ENCODE data around the gene SUCO. TPM values are rescaled to one million over a fixed set of nuclear protein-coding genes. Genes with fewer than 3 reads are reported as not detected.

SUCO gene
- total RNA-seq, 2 donors from 2014 or later, result 21.0 to 34.5 TPM

- Mint-ChIP-seq H3K36me3 (ENCODE audit: low read depth) (peaks cover 20% of the 10 kb centered on the region), H3K4me1 (peaks cover 33% of the 10 kb centered on the region), H3K4me3 (peak overlapping the region; percentile 95), H3K27me3 (peaks cover 9% of the 10 kb centered on the region), H3K9me3 (no peaks in the 10 kb centered on the region), H3K27ac (peak overlapping the region; percentile 93)
- ATAC-seq (replicated peaks), result peak; percentile 77
Observed at GRCh38 chr1:172532183-172532699, 709 bp upstream of the SUCO start.

- H3K36me3 Mint-ChIP-seq (ENCODE audit: low read depth), result peaks cover 26% of the 10 kb centered on the region
- no peak for ATAC-seq (replicated peaks)
- no peaks in the 10 kb centered on the region for H3K9me3 Mint-ChIP-seq
- H3K4me1 Mint-ChIP-seq, result peaks cover 40% of the 10 kb centered on the region
- H3K4me3 Mint-ChIP-seq, result peak overlapping the region; percentile 95
- H3K27ac Mint-ChIP-seq, result peak overlapping the region; percentile 93
- H3K27me3 Mint-ChIP-seq, result peaks cover 9% of the 10 kb centered on the region
Observed at GRCh38 chr1:172533513-172534151, 682 bp downstream of the SUCO start.

GRCh38 chr1:172536256-172536655 lies 3.3 kb downstream of the SUCO start:
- Mint-ChIP-seq H3K9me3 (no peaks in the 10 kb centered on the region), H3K36me3 (ENCODE audit: low read depth) (peaks cover 26% of the 10 kb centered on the region), H3K4me3 (peak overlapping the region; percentile 95), H3K4me1 (peaks cover 43% of the 10 kb centered on the region), H3K27me3 (no peaks in the 10 kb centered on the region), H3K27ac (no peak overlapping the region)
- ATAC-seq (replicated peaks), result no peak

- Mint-ChIP-seq H3K4me1 (peaks cover 47% of the 10 kb centered on the region), H3K27ac (no peak overlapping the region), H3K9me3 (no peaks in the 10 kb centered on the region), H3K4me3 (peak overlapping the region; percentile 6), H3K36me3 (ENCODE audit: low read depth) (peaks cover 30% of the 10 kb centered on the region), H3K27me3 (no peaks in the 10 kb centered on the region)
- no peak for ATAC-seq (replicated peaks)
Observed at GRCh38 chr1:172537366-172537765, 4.4 kb downstream of the SUCO start.

GRCh38 chr1:172537827-172538391 lies 5.0 kb downstream of the SUCO start:
- H3K9me3 Mint-ChIP-seq, result no peaks in the 10 kb centered on the region
- no peaks in the 10 kb centered on the region for H3K27me3 Mint-ChIP-seq
- H3K27ac Mint-ChIP-seq, result no peak overlapping the region
- ATAC-seq (replicated peaks), result no peak
- H3K4me1 Mint-ChIP-seq, result peaks cover 52% of the 10 kb centered on the region
- H3K4me3 Mint-ChIP-seq, result peak overlapping the region; percentile 6
- peaks cover 27% of the 10 kb centered on the region for H3K36me3 Mint-ChIP-seq (ENCODE audit: low read depth)

- no peaks in the 10 kb centered on the region for H3K27me3 Mint-ChIP-seq
- no peaks in the 10 kb centered on the region for H3K9me3 Mint-ChIP-seq
- H3K4me3 Mint-ChIP-seq, result no peak overlapping the region
- peaks cover 42% of the 10 kb centered on the region for H3K4me1 Mint-ChIP-seq
- peaks cover 15% of the 10 kb centered on the region for H3K36me3 Mint-ChIP-seq (ENCODE audit: low read depth)
- H3K27ac Mint-ChIP-seq, result no peak overlapping the region
- no peak for ATAC-seq (replicated peaks)
Observed at GRCh38 chr1:172540635-172541034, 7.7 kb downstream of the SUCO start.

- Mint-ChIP-seq H3K4me3 (no peak overlapping the region), H3K9me3 (no peaks in the 10 kb centered on the region), H3K27ac (no peak overlapping the region), H3K36me3 (ENCODE audit: low read depth) (peaks cover 6% of the 10 kb centered on the region), H3K4me1 (peaks cover 34% of the 10 kb centered on the region), H3K27me3 (no peaks in the 10 kb centered on the region)
- ATAC-seq (replicated peaks), result no peak
Observed at GRCh38 chr1:172544481-172545104, 11.6 kb downstream of the SUCO start.

- Mint-ChIP-seq H3K9me3 (no peaks in the 10 kb centered on the region), H3K27me3 (no peaks in the 10 kb centered on the region), H3K4me3 (no peak overlapping the region), H3K4me1 (peaks cover 37% of the 10 kb centered on the region), H3K27ac (no peak overlapping the region), H3K36me3 (ENCODE audit: low read depth) (peaks cover 6% of the 10 kb centered on the region)
- peak; percentile 21 for ATAC-seq (replicated peaks)
Observed at GRCh38 chr1:172545396-172546004, 12.6 kb downstream of the SUCO start.

GRCh38 chr1:172547071-172547470 lies 14.1 kb downstream of the SUCO start:
- no peaks in the 10 kb centered on the region for H3K9me3 Mint-ChIP-seq
- no peak for ATAC-seq (replicated peaks)
- no peak overlapping the region for H3K27ac Mint-ChIP-seq
- peaks cover 8% of the 10 kb centered on the region for H3K36me3 Mint-ChIP-seq (ENCODE audit: low read depth)
- no peaks in the 10 kb centered on the region for H3K27me3 Mint-ChIP-seq
- no peak overlapping the region for H3K4me3 Mint-ChIP-seq
- H3K4me1 Mint-ChIP-seq, result peaks cover 24% of the 10 kb centered on the region

- Mint-ChIP-seq H3K27ac (peak overlapping the region; percentile 63), H3K9me3 (no peaks in the 10 kb centered on the region), H3K36me3 (ENCODE audit: low read depth) (peaks cover 26% of the 10 kb centered on the region), H3K27me3 (no peaks in the 10 kb centered on the region), H3K4me1 (peaks cover 21% of the 10 kb centered on the region), H3K4me3 (peak overlapping the region; percentile 19)
- no peak for ATAC-seq (replicated peaks)
Observed at GRCh38 chr1:172549621-172550280, 16.8 kb downstream of the SUCO start.

- no peak for ATAC-seq (replicated peaks)
- Mint-ChIP-seq H3K4me3 (no peak overlapping the region), H3K27me3 (no peaks in the 10 kb centered on the region), H3K9me3 (no peaks in the 10 kb centered on the region), H3K27ac (no peak overlapping the region), H3K4me1 (peaks cover 27% of the 10 kb centered on the region), H3K36me3 (ENCODE audit: low read depth) (peaks cover 41% of the 10 kb centered on the region)
Observed at GRCh38 chr1:172551279-172551678, 18.3 kb downstream of the SUCO start.

GRCh38 chr1:172554915-172555314 lies 22.0 kb downstream of the SUCO start:
- peaks cover 12% of the 10 kb centered on the region for H3K4me1 Mint-ChIP-seq
- no peaks in the 10 kb centered on the region for H3K9me3 Mint-ChIP-seq
- no peak overlapping the region for H3K4me3 Mint-ChIP-seq
- H3K27ac Mint-ChIP-seq, result no peak overlapping the region
- H3K36me3 Mint-ChIP-seq (ENCODE audit: low read depth), result peaks cover 78% of the 10 kb centered on the region
- no peaks in the 10 kb centered on the region for H3K27me3 Mint-ChIP-seq
- no peak for ATAC-seq (replicated peaks)

GRCh38 chr1:172556461-172556860 lies 23.5 kb downstream of the SUCO start:
- ATAC-seq (replicated peaks), result no peak
- H3K4me1 Mint-ChIP-seq, result peaks cover 9% of the 10 kb centered on the region
- no peak overlapping the region for H3K27ac Mint-ChIP-seq
- peaks cover 90% of the 10 kb centered on the region for H3K36me3 Mint-ChIP-seq (ENCODE audit: low read depth)
- no peaks in the 10 kb centered on the region for H3K27me3 Mint-ChIP-seq
- no peak overlapping the region for H3K4me3 Mint-ChIP-seq
- H3K9me3 Mint-ChIP-seq, result no peaks in the 10 kb centered on the region

GRCh38 chr1:172557270-172557669 lies 24.3 kb downstream of the SUCO start:
- peaks cover 9% of the 10 kb centered on the region for H3K4me1 Mint-ChIP-seq
- no peak overlapping the region for H3K27ac Mint-ChIP-seq
- H3K9me3 Mint-ChIP-seq, result no peaks in the 10 kb centered on the region
- no peak overlapping the region for H3K4me3 Mint-ChIP-seq
- no peak for ATAC-seq (replicated peaks)
- H3K27me3 Mint-ChIP-seq, result no peaks in the 10 kb centered on the region
- H3K36me3 Mint-ChIP-seq (ENCODE audit: low read depth), result peaks cover 87% of the 10 kb centered on the region

Measured in activated T-helper 17 cell treated with anti-CD3 and anti-CD28 coated beads, Interleukin-2, amount 50 U/mL, for 72 hours (primary cell).